ENCODE measurements around the gene KCTD1.

DNA sequence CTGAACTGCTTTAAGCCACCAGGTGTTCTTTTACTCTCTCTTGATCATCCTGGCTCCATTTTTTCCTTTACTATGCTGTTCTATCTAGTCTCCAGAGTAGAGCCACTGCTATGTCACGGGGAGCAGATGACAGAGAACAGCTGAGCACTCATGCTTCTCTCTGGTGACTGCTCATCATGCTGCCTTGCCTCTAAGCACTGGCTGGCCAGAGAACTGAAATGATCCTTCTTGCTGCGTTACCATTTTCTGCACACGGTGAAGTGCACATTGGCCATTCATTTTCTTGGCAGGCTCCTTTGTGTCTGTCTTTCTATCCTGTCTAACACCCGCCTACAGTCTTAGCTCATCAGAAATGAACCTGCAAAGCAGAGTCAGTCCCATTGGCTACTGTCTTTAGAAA, 86.0 kb downstream of the KCTD1 start:
- TF ChIP-seq, protein P1, sequence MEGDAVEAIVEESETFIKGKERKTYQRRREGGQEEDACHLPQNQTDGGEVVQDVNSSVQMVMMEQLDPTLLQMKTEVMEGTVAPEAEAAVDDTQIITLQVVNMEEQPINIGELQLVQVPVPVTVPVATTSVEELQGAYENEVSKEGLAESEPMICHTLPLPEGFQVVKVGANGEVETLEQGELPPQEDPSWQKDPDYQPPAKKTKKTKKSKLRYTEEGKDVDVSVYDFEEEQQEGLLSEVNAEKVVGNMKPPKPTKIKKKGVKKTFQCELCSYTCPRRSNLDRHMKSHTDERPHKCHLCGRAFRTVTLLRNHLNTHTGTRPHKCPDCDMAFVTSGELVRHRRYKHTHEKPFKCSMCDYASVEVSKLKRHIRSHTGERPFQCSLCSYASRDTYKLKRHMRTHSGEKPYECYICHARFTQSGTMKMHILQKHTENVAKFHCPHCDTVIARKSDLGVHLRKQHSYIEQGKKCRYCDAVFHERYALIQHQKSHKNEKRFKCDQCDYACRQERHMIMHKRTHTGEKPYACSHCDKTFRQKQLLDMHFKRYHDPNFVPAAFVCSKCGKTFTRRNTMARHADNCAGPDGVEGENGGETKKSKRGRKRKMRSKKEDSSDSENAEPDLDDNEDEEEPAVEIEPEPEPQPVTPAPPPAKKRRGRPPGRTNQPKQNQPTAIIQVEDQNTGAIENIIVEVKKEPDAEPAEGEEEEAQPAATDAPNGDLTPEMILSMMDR (IDR thresholded peaks at IDR 0.05), result no peak
- no peak for TF ChIP-seq POLR2A (IDR thresholded peaks at IDR 0.05)
